ENCODE measurements around the gene COL26A1. TPM values are rescaled to one million over a fixed set of nuclear protein-coding genes. Genes with fewer than 3 reads are reported as not detected.

COL26A1 gene
- total RNA-seq, 1 donor, result not detected

DNA sequence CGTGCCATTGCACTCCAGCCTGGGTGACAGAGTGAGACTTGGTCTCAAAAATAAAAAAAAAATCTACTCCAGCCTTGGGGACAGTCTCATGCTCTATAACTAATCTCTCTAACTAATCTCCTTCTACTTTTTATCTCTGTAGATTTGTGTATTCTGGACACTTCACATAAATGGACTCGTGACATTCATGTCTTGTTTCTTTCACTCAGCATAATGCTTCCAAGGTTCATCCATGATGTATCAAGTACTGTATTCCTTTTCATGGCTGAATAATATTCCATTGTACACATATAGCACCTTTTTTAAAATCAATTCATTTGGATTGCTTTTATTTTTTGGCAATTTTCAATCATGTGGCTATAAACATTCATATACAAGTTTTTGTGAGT is 9.8 kb upstream of the COL26A1 start:
- Histone ChIP-seq H3K36me3 (ENCODE audit: insufficient read depth, low read length) (no peaks in the 10 kb centered on the region), H3K79me2 (ENCODE audit: insufficient read depth, low read length) (no peaks in the 10 kb centered on the region), H3K27me3 (ENCODE audit: insufficient read depth, low read length) (no peaks in the 10 kb centered on the region), H2AFZ (ENCODE audit: low read length) (no peak overlapping the region), H3K4me2 (ENCODE audit: insufficient read depth, low read length) (no peak overlapping the region), H3K9me3 (ENCODE audit: low read depth, low read length) (no peaks in the 10 kb centered on the region), H3K4me3 (ENCODE audit: insufficient read depth, low read length) (no peak overlapping the region), H3K27ac (ENCODE audit: low read depth, low read length) (no peak overlapping the region), H4K20me1 (ENCODE audit: insufficient read depth, low read length) (no peaks in the 10 kb centered on the region), H3K4me1 (ENCODE audit: insufficient read depth, low read length) (no peaks in the 10 kb centered on the region)
- no peak for DNase-seq (ENCODE audit: insufficient read length, low spot score, missing footprints)
- TF ChIP-seq, protein P1, sequence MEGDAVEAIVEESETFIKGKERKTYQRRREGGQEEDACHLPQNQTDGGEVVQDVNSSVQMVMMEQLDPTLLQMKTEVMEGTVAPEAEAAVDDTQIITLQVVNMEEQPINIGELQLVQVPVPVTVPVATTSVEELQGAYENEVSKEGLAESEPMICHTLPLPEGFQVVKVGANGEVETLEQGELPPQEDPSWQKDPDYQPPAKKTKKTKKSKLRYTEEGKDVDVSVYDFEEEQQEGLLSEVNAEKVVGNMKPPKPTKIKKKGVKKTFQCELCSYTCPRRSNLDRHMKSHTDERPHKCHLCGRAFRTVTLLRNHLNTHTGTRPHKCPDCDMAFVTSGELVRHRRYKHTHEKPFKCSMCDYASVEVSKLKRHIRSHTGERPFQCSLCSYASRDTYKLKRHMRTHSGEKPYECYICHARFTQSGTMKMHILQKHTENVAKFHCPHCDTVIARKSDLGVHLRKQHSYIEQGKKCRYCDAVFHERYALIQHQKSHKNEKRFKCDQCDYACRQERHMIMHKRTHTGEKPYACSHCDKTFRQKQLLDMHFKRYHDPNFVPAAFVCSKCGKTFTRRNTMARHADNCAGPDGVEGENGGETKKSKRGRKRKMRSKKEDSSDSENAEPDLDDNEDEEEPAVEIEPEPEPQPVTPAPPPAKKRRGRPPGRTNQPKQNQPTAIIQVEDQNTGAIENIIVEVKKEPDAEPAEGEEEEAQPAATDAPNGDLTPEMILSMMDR (IDR thresholded peaks at IDR 0.05; ENCODE audit: extremely low read depth, low read depth, low read length), result no peak

DNA sequence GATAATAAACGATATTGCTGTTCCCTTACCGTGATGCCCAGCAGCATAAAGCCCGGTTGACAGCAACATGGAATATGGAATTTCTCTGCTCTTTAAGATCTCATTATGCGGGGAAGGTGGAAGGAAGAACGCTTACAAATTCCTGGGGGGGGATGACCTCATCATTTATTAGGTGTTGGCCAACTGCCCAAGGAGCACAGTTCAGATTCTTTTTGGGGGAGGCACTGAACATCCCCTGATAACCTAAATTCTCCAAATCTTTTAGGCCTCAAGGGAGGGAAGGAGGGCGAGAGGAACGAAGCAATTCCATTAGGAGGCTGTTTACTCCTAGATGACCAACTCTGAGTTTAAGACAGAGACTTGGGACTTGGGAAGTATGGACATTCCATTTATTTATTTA is 5.2 kb upstream of the COL26A1 start:
- Histone ChIP-seq H3K27ac (ENCODE audit: low read depth, low read length) (no peak overlapping the region), H2AFZ (ENCODE audit: low read length) (no peak overlapping the region), H3K4me3 (ENCODE audit: insufficient read depth, low read length) (no peak overlapping the region), H3K79me2 (ENCODE audit: insufficient read depth, low read length) (no peaks in the 10 kb centered on the region), H3K9me3 (ENCODE audit: low read depth, low read length) (no peaks in the 10 kb centered on the region), H3K4me1 (ENCODE audit: insufficient read depth, low read length) (no peaks in the 10 kb centered on the region), H3K27me3 (ENCODE audit: insufficient read depth, low read length) (peaks cover 8% of the 10 kb centered on the region), H3K36me3 (ENCODE audit: insufficient read depth, low read length) (no peaks in the 10 kb centered on the region), H4K20me1 (ENCODE audit: insufficient read depth, low read length) (no peaks in the 10 kb centered on the region), H3K4me2 (ENCODE audit: insufficient read depth, low read length) (no peak overlapping the region)
- DNase-seq (ENCODE audit: insufficient read length, low spot score, missing footprints), result peak; percentile 76
- TF ChIP-seq, protein P1 (IDR thresholded peaks at IDR 0.05; ENCODE audit: extremely low read depth, low read depth, low read length), result no peak

DNA sequence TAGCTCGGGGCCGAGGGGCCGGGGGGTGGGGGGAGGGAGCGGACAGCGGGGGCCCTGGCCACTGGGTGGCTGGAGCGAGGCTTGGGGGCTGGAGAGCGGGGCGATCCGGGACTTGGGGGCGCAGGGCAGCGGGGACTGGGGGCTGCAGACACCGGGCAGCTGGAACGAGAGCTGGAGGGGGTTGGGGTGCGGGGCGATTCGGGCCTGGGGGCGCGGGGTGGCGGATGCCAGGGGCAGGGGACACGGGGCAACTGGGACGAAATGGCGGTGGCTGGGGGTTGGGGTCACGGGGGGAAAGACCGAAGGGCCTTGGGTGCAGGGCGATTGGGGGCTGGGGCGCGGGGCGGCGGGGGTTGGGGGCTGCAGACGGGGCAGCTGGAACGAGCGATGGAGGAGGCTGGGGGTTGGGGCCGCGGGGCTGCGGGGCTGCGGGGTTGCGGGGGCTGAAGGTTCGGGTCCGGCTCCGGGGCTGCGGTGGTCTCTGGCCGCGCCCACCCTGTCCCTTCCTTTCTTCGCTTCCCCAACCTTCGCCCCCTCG is 590 bp downstream of the COL26A1 start:
- H3K27me3 ChIP-seq (ENCODE audit: insufficient read depth, low read length), result peaks cover 30% of the 10 kb centered on the region
- H2AFZ ChIP-seq (ENCODE audit: low read length), result no peak overlapping the region
- peak overlapping the region; percentile 57 for H3K4me2 ChIP-seq (ENCODE audit: insufficient read depth, low read length)
- H3K79me2 ChIP-seq (ENCODE audit: insufficient read depth, low read length), result no peaks in the 10 kb centered on the region
- DNase-seq (ENCODE audit: insufficient read length, low spot score, missing footprints), result no peak
- no peak overlapping the region for H3K27ac ChIP-seq (ENCODE audit: low read depth, low read length)
- H3K36me3 ChIP-seq (ENCODE audit: insufficient read depth, low read length), result no peaks in the 10 kb centered on the region
- no peak overlapping the region for H3K4me3 ChIP-seq (ENCODE audit: insufficient read depth, low read length)
- no peaks in the 10 kb centered on the region for H3K9me3 ChIP-seq (ENCODE audit: low read depth, low read length)
- TF ChIP-seq, protein P1 (IDR thresholded peaks at IDR 0.05; ENCODE audit: extremely low read depth, low read depth, low read length), result no peak
- H3K4me1 ChIP-seq (ENCODE audit: insufficient read depth, low read length), result peaks cover 4% of the 10 kb centered on the region
- no peaks in the 10 kb centered on the region for H4K20me1 ChIP-seq (ENCODE audit: insufficient read depth, low read length)

DNA sequence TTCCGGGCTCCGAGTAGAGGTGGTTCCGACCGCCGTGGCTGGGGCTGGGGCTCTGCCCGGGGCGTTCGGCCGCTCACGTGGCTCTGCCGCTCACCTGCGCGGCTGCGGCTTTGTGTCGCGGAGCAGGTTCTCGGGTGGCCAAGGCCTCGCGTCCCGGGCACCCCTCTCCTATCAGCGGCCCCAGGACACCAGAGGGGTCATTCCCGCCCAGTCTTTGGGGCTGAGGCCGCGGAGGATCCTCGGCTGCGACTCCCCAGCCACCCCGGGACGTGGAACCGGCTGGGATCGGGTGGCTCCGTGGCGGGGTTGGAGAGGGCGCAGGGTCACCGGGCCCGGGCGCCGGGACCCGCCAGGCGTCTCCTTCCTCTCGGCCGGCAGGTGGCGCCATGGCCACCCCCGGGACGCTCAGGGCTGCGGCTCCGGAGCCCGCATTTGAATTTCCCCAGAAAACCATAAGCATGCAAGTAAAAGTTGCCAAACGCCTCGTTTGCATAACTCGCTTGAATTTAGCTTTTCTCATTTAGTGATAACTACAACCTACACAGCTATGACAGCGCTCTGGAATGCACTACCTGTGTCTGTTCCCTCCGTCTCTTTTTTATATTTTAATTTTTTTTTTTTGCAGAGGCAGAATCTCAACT is 1.2 kb downstream of the COL26A1 start:
- Histone ChIP-seq H3K79me2 (ENCODE audit: insufficient read depth, low read length) (no peaks in the 10 kb centered on the region), H3K4me3 (ENCODE audit: insufficient read depth, low read length) (peak overlapping the region; percentile 28), H3K27me3 (ENCODE audit: insufficient read depth, low read length) (peaks cover 30% of the 10 kb centered on the region), H3K4me1 (ENCODE audit: insufficient read depth, low read length) (peaks cover 4% of the 10 kb centered on the region), H3K4me2 (ENCODE audit: insufficient read depth, low read length) (peak overlapping the region; percentile 57), H2AFZ (ENCODE audit: low read length) (no peak overlapping the region), H4K20me1 (ENCODE audit: insufficient read depth, low read length) (no peaks in the 10 kb centered on the region), H3K9me3 (ENCODE audit: low read depth, low read length) (no peaks in the 10 kb centered on the region), H3K27ac (ENCODE audit: low read depth, low read length) (no peak overlapping the region), H3K36me3 (ENCODE audit: insufficient read depth, low read length) (no peaks in the 10 kb centered on the region)
- TF ChIP-seq, protein P1 (IDR thresholded peaks at IDR 0.05; ENCODE audit: extremely low read depth, low read depth, low read length), result peak; percentile 70
- DNase-seq (ENCODE audit: insufficient read length, low spot score, missing footprints), result peak; percentile 99

Data from osteoblast (primary cell).